Measurements from ENCODE around the gene TEX22. TPM values are rescaled to one million over a fixed set of nuclear protein-coding genes. Genes with fewer than 3 reads are reported as not detected.
A peak's percentile ranks its signal among the peaks of the same experiment; 100 is the strongest.

The TEX22 gene
- total and polyA plus RNA-seq, 8 donors = 0.18 to 0.35 TPM; not detected in 6

GRCh38 chr14:105368032-105368417, 30.3 kb upstream of the TEX22 start:
- peaks cover 20 to 48% (median 36%) of the 10 kb centered on the region in 4 donors for H3K36me3 ChIP-seq
- H3K27me3 ChIP-seq = no peaks in the 10 kb centered on the region
- intact Hi-C loops (cut with DNase I; ENCODE audit: low total_unique reads) = no loop called here
- H3K9me3 ChIP-seq = no peaks in the 10 kb centered on the region
- DNase-seq = no peak
- peaks cover 0 to 17% (median 13%) of the 10 kb centered on the region in 4 donors for H3K4me1 ChIP-seq
- no peak overlapping the region for H3K4me3 ChIP-seq
- no peak for TF ChIP-seq EP300 (IDR thresholded peaks at IDR 0.05)
- TF ChIP-seq CTCF (IDR thresholded peaks at IDR 0.05) = no peak
- no peak for TF ChIP-seq POLR2A (IDR thresholded peaks at IDR 0.05)
- no peak for TF ChIP-seq POLR2AphosphoS5 (IDR thresholded peaks at IDR 0.05)
- H3K27ac ChIP-seq = no peak overlapping the region
- 92 to 96% (median 94%) methylated on average over 20 of the region's 20 CpGs for WGBS, 5 donors

GRCh38 chr14:105368426-105368825, 29.9 kb upstream of the TEX22 start:
- Histone ChIP-seq H3K27me3 (no peaks in the 10 kb centered on the region), H3K4me1 (peaks cover 0 to 17% (median 13%) of the 10 kb centered on the region in 4 donors), H3K4me3 (no peak overlapping the region), H3K9me3 (no peaks in the 10 kb centered on the region), H3K36me3 (peaks cover 20 to 48% (median 36%) of the 10 kb centered on the region in 4 donors), H3K27ac (no peak overlapping the region)
- TF ChIP-seq EP300 (IDR thresholded peaks at IDR 0.05) = no peak
- TF ChIP-seq CTCF (IDR thresholded peaks at IDR 0.05) = no peak
- no peak for TF ChIP-seq POLR2A (IDR thresholded peaks at IDR 0.05)
- no peak for TF ChIP-seq POLR2AphosphoS5 (IDR thresholded peaks at IDR 0.05)
- intact Hi-C loops (cut with DNase I; ENCODE audit: low total_unique reads) = no loop called here
- no peak for DNase-seq
- WGBS, 5 donors = 88 to 97% (median 95%) methylated on average over 19 to 20 of the region's 20 CpGs

- intact Hi-C loops (cut with DNase I; ENCODE audit: low total_unique reads) = no loop called here
- Histone ChIP-seq H3K4me3 (no peak overlapping the region), H3K36me3 (peaks cover 20 to 48% (median 36%) of the 10 kb centered on the region in 4 donors), H3K27me3 (no peaks in the 10 kb centered on the region), H3K4me1 (peaks cover 0 to 13% (median 8%) of the 10 kb centered on the region in 4 donors), H3K9me3 (no peaks in the 10 kb centered on the region), H3K27ac (no peak overlapping the region)
- no peak for TF ChIP-seq EP300 (IDR thresholded peaks at IDR 0.05)
- TF ChIP-seq POLR2AphosphoS5 (IDR thresholded peaks at IDR 0.05) = no peak
- no peak for TF ChIP-seq POLR2A (IDR thresholded peaks at IDR 0.05)
- TF ChIP-seq CTCF (IDR thresholded peaks at IDR 0.05) = no peak
- 79 to 90% (median 86%) methylated on average over 3 to 29 of the region's 29 CpGs for WGBS, 5 donors
- DNase-seq = peak in 1 of 2 donors; percentile 38
Observed at GRCh38 chr14:105368910-105369652, 29.3 kb upstream of the TEX22 start.

- Histone ChIP-seq H3K4me3 (no peak overlapping the region), H3K4me1 (peaks cover 0 to 9% (median 3%) of the 10 kb centered on the region in 4 donors), H3K9me3 (no peaks in the 10 kb centered on the region), H3K27me3 (no peaks in the 10 kb centered on the region), H3K36me3 (peaks cover 20 to 48% (median 36%) of the 10 kb centered on the region in 4 donors), H3K27ac (no peak overlapping the region)
- no peak for DNase-seq
- intact Hi-C loops (cut with DNase I; ENCODE audit: low total_unique reads) = no loop called here
- WGBS, 5 donors = 91 to 97% (median 96%) methylated on average over 21 to 28 of the region's 28 CpGs
- TF ChIP-seq CTCF (IDR thresholded peaks at IDR 0.05) = no peak
- no peak for TF ChIP-seq POLR2A (IDR thresholded peaks at IDR 0.05)
- TF ChIP-seq EP300 (IDR thresholded peaks at IDR 0.05) = no peak
- TF ChIP-seq POLR2AphosphoS5 (IDR thresholded peaks at IDR 0.05) = no peak
Observed at GRCh38 chr14:105369653-105370040, 28.7 kb upstream of the TEX22 start.

Measured in stomach (tissue), 9 donors.